Measurements from ENCODE around the gene ZFC3H1.
"Not testable (repeated sequence)": the region's sequence is repeated elsewhere in the genome, so short reads cannot be mapped to it uniquely, and the experiment has no call there.

ZFC3H1 gene, protein sequence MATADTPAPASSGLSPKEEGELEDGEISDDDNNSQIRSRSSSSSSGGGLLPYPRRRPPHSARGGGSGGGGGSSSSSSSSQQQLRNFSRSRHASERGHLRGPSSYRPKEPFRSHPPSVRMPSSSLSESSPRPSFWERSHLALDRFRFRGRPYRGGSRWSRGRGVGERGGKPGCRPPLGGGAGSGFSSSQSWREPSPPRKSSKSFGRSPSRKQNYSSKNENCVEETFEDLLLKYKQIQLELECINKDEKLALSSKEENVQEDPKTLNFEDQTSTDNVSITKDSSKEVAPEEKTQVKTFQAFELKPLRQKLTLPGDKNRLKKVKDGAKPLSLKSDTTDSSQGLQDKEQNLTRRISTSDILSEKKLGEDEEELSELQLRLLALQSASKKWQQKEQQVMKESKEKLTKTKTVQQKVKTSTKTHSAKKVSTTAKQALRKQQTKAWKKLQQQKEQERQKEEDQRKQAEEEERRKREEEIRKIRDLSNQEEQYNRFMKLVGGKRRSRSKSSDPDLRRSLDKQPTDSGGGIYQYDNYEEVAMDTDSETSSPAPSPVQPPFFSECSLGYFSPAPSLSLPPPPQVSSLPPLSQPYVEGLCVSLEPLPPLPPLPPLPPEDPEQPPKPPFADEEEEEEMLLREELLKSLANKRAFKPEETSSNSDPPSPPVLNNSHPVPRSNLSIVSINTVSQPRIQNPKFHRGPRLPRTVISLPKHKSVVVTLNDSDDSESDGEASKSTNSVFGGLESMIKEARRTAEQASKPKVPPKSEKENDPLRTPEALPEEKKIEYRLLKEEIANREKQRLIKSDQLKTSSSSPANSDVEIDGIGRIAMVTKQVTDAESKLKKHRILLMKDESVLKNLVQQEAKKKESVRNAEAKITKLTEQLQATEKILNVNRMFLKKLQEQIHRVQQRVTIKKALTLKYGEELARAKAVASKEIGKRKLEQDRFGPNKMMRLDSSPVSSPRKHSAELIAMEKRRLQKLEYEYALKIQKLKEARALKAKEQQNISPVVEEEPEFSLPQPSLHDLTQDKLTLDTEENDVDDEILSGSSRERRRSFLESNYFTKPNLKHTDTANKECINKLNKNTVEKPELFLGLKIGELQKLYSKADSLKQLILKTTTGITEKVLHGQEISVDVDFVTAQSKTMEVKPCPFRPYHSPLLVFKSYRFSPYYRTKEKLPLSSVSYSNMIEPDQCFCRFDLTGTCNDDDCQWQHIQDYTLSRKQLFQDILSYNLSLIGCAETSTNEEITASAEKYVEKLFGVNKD (N-terminal part only)

DNA sequence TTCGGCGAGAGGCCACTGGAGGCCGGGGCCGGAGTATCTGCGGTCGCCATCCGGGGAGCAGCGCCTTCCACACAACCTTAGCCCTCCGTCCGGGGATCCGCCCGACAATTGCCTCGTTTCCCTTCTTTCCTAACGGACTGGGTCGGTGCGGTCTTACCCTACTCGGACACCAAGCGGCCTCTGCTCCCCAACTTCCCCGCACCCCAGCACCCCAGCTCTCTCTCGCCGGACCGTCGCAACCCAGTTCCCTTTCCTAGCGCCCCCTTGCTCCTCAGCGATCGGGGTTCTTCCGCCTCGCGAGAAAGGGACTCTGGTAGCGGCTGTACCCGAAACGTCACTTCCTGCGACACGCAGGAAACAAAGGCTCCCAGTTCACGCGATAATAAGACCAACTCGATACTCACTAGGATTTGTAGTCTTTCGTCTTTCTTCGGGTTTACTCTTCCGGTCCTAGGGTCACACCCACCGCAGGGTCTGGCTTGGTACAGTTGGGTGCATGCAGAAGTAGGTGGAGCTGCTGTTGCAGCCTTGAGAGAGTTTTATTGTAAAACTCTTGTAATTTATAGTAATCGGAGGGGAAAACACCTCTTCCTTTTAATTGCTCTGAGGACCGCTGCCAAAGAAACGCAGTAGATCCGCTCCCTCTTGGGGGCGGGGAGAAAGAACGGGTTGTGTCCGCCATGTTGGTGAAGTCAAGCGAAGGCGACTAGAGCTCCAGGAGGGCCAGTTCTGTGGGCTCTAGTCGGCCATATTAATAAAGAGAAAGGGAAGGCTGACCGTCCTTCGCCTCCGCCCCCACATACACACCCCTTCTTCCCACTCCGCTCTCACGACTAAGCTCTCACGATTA is at the start of gene ZFC3H1, which contains the start of gene THAP2:
Gene ZFC3H1, minus strand, starts transcription at position 288 of the 850 bp plus-strand sequence. Its CDS starts 238 bp downstream, at position 50.
Gene THAP2, plus strand, starts transcription at position 741 of the 850 bp plus-strand sequence. CDS start 209 bp downstream, outside the sequence.
- peak; percentile 100 for DNase-seq (ENCODE audit: low read depth)

DNA sequence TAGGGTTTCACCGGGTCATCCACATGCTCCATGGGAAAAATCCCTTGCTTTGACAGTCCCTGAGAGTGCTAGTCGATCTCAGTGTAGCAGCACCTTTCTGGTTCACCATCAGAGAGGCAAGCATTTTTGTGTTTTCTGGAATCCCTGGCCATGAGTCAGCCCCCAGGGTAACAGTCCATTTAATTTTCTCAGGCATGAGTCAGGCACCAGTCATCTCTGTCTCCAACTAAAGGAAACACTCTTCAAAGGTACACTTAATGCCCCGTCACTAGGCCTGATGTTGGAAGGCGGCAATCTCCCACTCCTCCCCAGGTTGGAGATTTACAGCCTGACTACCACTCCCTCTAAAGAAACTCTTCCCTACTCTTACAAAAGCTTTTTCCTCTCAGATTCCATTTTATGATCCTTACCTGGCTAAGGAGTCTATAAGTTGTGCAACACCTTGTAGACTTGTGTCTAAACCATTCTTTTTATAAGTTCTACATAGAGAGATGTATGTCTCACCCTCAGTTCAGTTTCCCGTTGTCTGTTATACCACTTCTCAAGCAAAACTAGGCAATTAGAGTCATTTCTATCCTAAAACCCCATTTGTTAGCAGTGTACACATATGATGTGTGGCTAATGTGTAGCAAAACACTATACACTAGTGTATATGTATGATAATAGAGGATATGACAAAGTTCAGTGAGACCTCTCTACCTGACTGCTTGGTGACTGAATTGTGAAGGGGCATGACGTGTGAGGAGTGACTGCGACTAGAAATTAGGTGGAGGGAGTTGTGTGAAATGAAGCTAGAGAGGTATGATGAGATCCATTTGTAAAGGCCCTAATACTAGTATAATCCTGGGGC is 46.9 kb upstream of the ZFC3H1 start:
- DNase-seq (ENCODE audit: low read depth), result peak; percentile 89

DNA sequence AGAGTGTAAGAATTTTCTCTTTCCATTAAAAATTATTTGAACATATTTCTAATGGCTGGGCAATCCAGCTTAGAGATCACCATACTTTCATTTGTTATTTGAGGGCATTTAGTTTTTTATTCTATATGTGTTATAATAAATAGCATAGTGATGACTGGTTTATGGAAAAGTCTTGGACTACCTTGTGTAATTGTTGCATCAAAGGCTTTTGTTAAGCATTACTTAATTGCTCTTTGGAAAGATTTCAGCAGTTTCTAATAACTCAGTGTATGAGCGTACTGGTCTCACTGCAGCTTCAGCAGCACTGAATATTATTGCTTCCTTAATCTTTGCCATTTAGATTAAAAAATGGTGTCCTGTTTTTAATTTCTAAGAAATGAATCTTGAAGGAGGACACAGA is 45.0 kb upstream of the ZFC3H1 start:
- DNase-seq (ENCODE audit: low read depth), result peak; percentile 34

DNA sequence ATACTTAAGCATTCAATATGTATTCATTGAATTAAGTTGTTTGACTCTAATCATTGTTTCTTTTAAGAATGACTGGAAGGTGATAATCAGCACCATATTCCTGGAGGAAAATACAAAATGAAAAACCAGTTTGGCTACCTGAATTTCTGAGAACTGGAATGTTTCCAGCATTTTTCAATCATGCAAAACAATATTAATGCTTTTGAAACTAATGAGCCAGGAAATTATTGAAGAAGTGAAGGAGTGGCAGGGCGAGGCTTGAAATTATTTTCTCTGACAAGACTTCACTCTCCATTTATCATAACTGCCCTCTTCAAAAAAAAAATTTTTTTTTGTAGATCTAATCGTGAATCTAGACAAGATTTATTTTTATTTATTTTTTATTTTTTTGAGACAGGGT is 41.3 kb upstream of the ZFC3H1 start:
- no peak for DNase-seq (ENCODE audit: low read depth)

DNA sequence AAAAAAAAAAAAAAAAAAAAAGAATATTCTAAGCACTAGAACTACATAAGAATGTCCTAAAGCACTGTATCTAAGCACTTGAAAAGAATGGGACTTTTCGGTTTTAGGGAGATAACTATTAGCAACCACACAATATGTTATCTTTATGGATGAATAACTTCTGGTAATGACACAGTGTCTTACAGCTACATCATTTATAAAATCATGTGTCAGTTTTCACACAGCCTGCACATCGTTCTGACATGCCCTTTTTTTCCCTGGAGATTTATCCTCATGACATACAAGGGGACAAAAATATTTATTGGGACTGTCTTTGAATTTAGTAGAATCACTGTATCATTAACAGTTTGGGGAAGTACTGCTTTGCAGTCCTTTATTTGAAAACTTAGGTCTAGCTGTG is 39.6 kb upstream of the ZFC3H1 start:
- DNase-seq (ENCODE audit: low read depth), result no peak

DNA sequence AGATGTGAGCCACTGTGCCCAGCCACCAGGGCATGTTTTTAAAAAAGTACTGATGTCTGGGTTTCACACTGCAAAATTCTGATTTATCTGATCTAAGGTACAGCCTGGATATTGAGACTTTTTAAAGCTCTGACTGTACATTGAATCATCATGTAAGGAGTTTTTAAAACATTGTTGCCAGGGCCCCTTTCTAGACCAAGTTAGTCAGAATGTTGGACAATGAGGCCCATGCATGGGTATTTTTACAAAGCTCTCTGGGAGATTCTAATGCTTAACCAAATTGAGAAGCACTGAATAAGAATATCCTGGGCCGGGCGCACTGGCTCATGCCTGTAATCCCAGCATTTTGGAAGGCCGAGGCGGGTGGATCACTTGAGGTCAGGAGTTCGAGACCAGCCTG is 38.9 kb upstream of the ZFC3H1 start:
- no peak for DNase-seq (ENCODE audit: low read depth)

DNA sequence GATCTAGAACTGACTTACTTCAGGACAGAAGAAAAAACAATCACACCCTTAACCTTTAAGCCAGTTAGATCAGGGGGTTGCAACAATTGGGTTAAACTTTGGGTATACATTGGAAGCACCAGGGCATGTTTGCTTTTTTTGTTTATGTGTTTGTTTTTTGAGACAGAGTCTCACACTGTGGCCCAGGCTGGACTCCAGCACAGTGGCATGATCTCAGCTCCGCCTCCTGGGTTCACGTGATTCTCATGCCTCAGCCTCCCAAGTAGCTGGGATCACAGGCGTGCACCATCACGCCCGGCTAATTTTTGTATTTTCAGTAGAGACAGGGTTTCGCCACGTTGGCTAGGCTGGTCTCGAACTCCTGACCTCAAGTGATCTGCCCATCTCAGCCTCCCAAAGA is 38.5 kb upstream of the ZFC3H1 start:
- DNase-seq (ENCODE audit: low read depth), result not testable (repeated sequence)

DNA sequence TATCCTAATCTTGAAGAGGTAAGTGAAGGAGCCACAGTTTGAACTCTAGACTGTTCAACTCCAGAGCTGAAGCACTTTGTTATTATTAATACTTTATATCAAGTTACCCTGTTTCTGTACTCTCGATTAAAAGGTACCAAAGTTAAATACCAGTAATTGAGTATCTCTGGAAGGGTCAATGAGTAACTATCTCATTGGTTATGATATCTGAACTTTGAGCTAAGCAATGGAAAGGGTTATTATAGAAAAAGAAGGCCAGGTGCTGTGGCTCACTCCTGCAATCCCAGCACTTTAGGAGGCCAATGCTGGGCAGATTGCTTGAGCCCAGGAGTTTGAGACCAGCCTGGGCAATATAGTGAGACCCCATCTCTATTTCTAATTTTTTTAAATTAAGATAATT is 32.1 kb upstream of the ZFC3H1 start:
- no peak for DNase-seq (ENCODE audit: low read depth)

DNA sequence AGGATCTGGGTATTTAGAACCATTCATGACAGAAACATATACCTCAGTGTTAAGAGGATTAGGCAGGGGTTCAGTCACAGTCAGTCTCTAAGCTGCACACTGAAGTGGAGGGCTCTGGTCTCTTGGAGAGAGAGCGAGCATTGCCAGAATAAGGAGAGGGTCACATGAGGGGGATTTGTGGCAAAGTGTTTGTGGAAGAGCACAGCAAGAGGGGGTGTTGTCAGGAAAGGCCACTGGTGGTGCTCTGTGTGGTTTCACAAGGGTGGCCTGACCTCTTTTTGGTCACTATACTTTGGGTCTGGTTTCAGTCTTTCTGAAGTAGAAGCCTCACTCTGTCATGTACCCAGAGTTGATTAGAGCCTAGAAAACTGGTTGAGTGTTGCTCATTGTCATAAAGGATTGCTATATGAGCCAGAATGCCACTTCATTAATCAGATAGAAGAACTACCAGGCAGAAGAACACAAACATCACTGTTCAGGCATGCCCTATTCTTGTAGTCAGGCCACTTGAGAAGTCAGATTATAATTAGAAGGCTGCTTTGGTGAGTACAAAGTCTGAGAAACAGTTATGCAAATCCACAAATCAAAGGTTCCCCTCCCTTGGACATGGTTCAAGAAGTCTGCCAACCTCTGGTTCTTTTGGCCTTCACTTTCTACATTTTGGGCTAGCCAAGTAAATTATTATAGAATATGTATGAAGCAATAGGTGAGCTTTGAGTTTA is 30.6 kb upstream of the ZFC3H1 start:
- no peak for DNase-seq (ENCODE audit: low read depth)

DNA sequence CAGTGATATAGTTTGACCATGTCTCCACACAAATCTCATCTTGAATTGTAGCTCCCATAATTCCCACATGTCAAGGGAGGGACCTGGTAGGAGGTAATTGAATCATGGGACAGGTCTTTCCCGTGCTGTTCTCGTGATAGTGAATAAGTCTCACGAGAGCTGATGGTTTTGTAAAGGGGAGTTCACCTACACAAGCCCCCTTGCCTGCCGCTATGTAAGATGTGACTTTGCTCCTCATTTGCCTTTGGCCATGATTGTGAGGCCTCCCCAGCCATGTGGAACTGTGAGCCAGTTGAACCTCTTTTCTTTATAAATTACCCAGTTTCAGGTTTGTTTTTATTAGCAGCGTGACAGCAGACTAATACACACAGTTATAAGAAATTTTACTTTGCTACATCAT is 30.0 kb upstream of the ZFC3H1 start:
- DNase-seq (ENCODE audit: low read depth), result not testable (repeated sequence)

DNA sequence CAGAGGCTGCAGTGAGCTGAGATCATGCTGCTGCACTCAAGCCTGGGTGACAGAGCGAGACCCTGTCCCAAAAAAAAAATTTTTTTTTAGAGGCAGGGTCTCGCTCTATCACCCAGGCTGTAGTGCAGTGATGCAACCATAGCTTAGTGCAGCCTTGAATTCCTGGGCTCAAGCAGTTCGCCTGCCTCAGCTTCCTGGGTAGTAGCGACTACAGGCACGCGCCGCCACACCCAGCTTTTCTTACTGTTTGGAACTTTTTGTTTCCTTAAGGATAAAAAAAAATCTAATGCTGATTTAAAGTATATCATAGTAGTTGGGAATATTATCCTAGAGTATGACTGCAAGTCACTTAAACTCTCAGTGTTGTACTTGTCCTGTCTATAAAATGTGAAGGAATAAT is 29.5 kb upstream of the ZFC3H1 start:
- no peak for DNase-seq (ENCODE audit: low read depth)

DNA sequence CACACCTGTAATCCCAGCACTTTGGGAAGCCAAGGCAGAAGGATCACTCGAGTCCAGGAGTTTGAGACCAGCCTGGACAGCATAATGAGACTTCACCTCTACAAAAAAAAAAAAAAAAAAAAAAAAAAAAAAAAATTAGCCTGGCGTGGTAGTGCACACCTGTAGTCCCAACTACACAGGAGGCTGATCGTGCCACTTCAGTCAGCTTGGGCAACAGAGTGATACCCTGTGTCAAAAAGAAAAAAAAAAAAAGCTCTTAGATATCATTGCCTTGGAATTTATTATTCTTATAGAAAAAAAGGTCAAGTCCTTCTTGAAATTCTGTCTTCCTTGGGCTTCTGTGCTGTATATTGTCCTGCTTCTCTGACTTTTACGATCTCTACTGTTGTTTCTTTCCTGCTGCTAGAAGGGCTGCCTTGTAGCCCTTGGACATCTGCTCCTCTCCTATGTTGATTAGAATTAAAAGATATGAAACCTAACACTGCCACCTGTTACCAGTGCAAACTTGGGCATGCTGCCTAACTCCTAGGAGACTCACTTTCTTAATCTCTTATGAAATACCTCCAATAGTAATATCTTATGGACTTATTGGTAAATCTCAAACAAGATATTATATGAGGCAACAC is 28.0 kb upstream of the ZFC3H1 start:
- peak; percentile 5 for DNase-seq (ENCODE audit: low read depth)

DNA sequence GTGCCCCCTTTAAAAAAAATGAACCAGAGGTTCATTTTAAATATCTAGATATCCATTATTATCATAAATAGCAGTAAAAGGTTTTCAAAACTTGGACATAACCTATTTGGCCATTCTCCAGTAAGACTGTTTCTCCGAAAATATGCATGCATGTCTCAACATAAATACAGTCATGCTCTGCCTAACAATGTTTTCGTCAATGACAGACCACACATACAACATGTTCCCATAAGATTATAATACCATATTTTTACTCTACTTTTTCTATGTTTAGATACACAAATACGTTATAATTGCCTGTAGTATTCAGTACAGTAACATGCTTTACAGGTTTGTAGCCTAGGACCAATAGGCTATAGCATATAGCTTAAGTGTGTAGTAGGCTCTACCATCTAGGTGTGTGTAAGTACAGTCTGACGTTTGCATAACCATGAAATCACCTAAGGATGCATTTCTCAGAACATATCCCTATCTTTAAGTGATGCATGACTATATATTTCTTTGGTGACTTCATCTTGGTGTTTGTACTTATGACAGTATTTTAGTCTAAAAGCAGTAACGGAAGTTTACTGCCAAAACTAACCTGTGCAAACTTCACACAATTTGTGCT is 25.4 kb upstream of the ZFC3H1 start:
- no peak for DNase-seq (ENCODE audit: low read depth)

DNA sequence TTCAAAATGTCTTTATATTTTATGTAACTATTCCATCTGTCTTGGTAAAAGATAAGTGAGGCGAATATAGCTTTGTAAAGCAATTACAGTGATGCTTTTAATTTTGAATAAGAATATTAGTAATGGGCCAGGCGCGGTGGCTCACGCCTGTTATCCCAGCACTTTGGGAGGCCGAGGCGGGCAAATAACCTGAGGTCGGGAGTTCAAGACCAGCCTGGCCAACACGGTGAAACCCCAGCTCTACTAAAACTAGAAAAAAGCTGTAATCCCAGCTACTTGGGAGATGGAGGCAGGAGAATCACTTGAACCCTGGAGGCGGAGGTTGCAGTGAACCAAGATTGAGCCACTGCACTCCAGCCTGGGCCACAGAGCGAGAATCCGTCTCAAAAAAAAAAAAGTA is 23.5 kb upstream of the ZFC3H1 start:
- not testable (repeated sequence) for DNase-seq (ENCODE audit: low read depth)

DNA sequence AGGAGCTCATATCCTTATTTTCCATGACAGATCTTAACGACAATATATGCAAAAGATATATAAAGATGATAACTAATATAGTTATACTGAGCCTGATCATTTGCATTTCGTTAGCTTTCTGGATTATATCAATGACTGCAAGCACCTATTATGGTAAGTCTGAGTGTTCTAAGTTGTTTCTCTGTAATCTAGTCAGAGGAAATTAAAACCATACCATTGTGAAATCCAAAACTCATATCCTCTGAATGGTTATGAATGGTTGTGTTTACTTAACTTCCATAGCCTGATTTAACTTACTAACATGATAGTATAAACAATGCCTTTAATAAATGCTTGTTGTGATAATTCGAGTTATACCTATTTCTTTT is 23.0 kb upstream of the ZFC3H1 start:
- DNase-seq (ENCODE audit: low read depth), result peak; percentile 45

DNA sequence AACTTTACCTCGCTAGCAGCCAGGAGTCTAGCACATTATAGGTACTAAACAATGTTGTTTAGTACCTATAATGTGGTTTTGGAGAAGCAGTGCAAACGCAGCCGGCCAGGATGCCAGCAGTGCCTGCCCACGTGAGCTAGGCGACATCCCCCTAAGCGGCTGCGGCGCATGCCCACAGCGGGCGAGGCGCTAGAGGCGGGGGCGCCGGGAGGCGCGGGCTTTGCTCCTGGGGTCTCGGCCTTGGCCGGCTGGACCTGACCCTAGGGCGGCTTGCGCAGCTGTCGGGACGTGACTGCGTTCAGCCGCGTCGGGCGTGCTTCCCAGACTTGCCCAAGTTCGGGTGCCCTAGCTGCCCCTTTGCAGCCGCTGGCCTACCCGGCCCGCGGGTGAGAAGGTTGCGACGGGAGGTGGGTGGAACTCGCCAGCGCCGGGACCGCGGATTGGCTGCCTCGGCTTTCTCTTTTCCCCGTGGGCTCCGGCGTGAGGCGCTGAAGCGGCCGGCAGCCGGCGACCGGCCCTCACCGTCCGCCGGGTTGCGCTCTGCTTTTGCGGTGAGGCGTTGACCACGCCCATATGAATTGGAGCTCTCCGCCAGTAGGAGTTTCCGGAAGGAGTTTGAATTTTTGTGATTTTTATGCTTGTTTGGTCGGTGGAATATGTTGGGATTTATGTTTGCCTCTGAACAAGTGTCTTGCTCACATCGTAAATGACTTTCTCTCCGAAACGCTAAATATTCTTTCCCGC is 22.4 kb upstream of the ZFC3H1 start, which contains the start of gene TMEM19:
Gene TMEM19, plus strand, starts transcription at position 169 of the 744 bp plus-strand sequence. CDS start 599 bp downstream, outside the sequence.
- peak; percentile 93 for DNase-seq (ENCODE audit: low read depth)

DNA sequence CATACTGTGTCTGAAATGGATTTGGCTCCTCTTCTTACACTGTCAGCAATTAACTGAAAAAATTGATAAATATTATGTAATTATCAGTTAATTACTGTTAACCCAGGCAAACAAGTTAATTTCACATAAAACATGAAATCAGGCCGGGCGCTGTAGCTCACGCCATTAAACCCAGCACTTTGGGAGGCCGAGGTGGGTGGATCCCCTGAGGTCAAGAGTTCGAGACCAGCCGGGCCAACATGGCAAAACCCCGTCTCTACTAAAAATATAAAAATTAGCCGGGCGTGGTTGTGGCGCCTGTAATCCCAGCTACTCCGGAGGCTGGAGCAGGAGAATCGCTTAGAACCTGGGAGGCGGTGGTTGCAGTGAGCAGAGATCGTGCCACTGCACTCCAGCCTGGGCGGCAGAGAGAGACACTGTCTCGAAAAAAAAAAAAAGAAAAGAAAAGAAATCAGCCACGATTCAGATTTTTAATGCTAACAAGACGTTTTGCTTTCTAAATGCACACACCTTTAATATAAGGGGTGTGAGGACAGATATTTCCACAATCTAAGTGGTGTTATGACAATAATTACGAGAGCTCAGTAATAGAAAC is 21.8 kb upstream of the ZFC3H1 start:
- DNase-seq (ENCODE audit: low read depth), result no peak

All from iris pigment epithelial cell (primary cell).